Cardiac muscle cell (in vitro differentiated cells and primary cell): Measurements from ENCODE around the gene AQP6. TPM values are rescaled to one million over a fixed set of nuclear protein-coding genes. Genes with fewer than 3 reads are reported as not detected.

Source experiments
- DNase-seq, 2 donors: peaks; one replicate each; pipeline versions ENCODE4 v3.0.0 to v3.0.0-alpha.2; 2010 to 2017; ENCODE audit warnings: low read depth in 1 of 2, low spot score in 1 of 2
- H3K27ac ChIP-seq: fragments of 200-600 bp; sonication (generic); 2 replicates; pipeline ENCODE4 v1.5.1; 2016
- H3K27me3 ChIP-seq: fragments of 200-600 bp; sonication (generic); 2 replicates; pipeline ENCODE4 v1.6.0; 2016; ENCODE audit warnings: control low read depth
- H3K36me3 ChIP-seq: fragments of 200-600 bp; sonication (generic); 2 replicates; pipeline ENCODE4 v1.5.1; 2016; ENCODE audit warnings: control low read depth
- H3K4me1 ChIP-seq: fragments of 200-600 bp; sonication (generic); 2 replicates; pipeline ENCODE4 v1.8.1; 2017; ENCODE audit warnings: low read depth, mild to moderate bottlenecking, mixed run types
- H3K4me3 ChIP-seq: fragments of 200-600 bp; sonication (generic); 2 replicates; pipeline ENCODE4 v1.5.1; 2016; ENCODE audit warnings: mild to moderate bottlenecking
- H3K9me3 ChIP-seq: fragments of 200-600 bp; sonication (generic); 2 replicates; pipeline ENCODE4 v1.5.1; 2017; ENCODE audit warnings: low read depth, mild to moderate bottlenecking, control low read depth
- CTCF ChIP-seq: IDR thresholded peaks from 2 replicates; pipeline ENCODE4 v1.5.1; 2012; ENCODE audit warnings: low read depth, mild to moderate bottlenecking, low read length
- polyA plus RNA-seq: library from polyadenylated mRNA; unstranded; fragments of >200 nt; fragmentation: Nextera tagmentation; extraction: Ambion mirVana; gene quantifications from 2 replicates; pipeline ENCODE4 v1.2.1, GENCODE V29; 2016
- total RNA-seq: library from RNA; depleted of rRNA; stranded (reverse); fragments of >200 nt; gene quantifications from 2 replicates; pipeline ENCODE4 v1.2.3, GENCODE V29; 2016

AQP6 gene
- total RNA-seq, result 1.8 TPM in 1 of 2 replicates, not detected in the other
- 0.26 and 0.42 TPM in 2 replicates for polyA plus RNA-seq

GRCh38 chr12:49972641-49973360, at the start of gene AQP6:
Gene AQP6 (plus strand): TSS chr12:49972947. CDS start chr12:49973174, 227 bp downstream.
- no peak within 1 kb of the TSS for H3K4me3 ChIP-seq
- peaks cover 16% of the 10 kb centered on the region for H3K4me1 ChIP-seq
- no peaks in the 10 kb centered on the region for H3K36me3 ChIP-seq
- H3K9me3 ChIP-seq, result no peaks in the 10 kb centered on the region
- H3K27ac ChIP-seq, result no peak within 1 kb of the TSS
- no peaks in the 10 kb centered on the region for H3K27me3 ChIP-seq
- TF ChIP-seq CTCF, result no peak
- no peak for DNase-seq

GRCh38 chr12:49923035-49923644, 49.6 kb upstream of the AQP6 start:
- Histone ChIP-seq H3K4me1 (peaks cover 5% of the 10 kb centered on the region), H3K4me3 (no peak overlapping the region), H3K27ac (no peak overlapping the region), H3K27me3 (no peaks in the 10 kb centered on the region), H3K36me3 (no peaks in the 10 kb centered on the region), H3K9me3 (no peaks in the 10 kb centered on the region)
- no peak for DNase-seq
- no peak for TF ChIP-seq CTCF

GRCh38 chr12:49923880-49924556, 48.7 kb upstream of the AQP6 start:
- no peak for DNase-seq
- H3K9me3 ChIP-seq, result no peaks in the 10 kb centered on the region
- no peak overlapping the region for H3K4me3 ChIP-seq
- H3K4me1 ChIP-seq, result peaks cover 5% of the 10 kb centered on the region
- TF ChIP-seq CTCF, result no peak
- H3K27ac ChIP-seq, result no peak overlapping the region
- H3K36me3 ChIP-seq, result no peaks in the 10 kb centered on the region
- H3K27me3 ChIP-seq, result no peaks in the 10 kb centered on the region

GRCh38 chr12:49924628-49925246, 48.0 kb upstream of the AQP6 start:
- no peak overlapping the region for H3K27ac ChIP-seq
- TF ChIP-seq CTCF, result no peak
- DNase-seq, result no peak
- no peaks in the 10 kb centered on the region for H3K36me3 ChIP-seq
- H3K27me3 ChIP-seq, result no peaks in the 10 kb centered on the region
- H3K4me1 ChIP-seq, result peaks cover 5% of the 10 kb centered on the region
- H3K9me3 ChIP-seq, result no peaks in the 10 kb centered on the region
- H3K4me3 ChIP-seq, result no peak overlapping the region

GRCh38 chr12:49925433-49926204, 47.1 kb upstream of the AQP6 start:
- H3K36me3 ChIP-seq, result no peaks in the 10 kb centered on the region
- H3K27me3 ChIP-seq, result no peaks in the 10 kb centered on the region
- no peak overlapping the region for H3K27ac ChIP-seq
- DNase-seq, result no peak
- no peak overlapping the region for H3K4me3 ChIP-seq
- peaks cover 5% of the 10 kb centered on the region for H3K4me1 ChIP-seq
- no peaks in the 10 kb centered on the region for H3K9me3 ChIP-seq
- no peak for TF ChIP-seq CTCF
